GM19372 (cell line): Measurements from ENCODE around the gene NBDY.

Experiments used
- ATAC-seq: cut with Tn5 transposase; IDR thresholded peaks from one replicate; pipeline ENCODE4 v1.9.1; 2021; ENCODE audit warnings: mild to moderate bottlenecking, low read depth, moderate library complexity; ENCODE audit not compliant: unreplicated experiment

Gene NBDY

GRCh38 chrX:56784666-56785065, 55.6 kb downstream of the NBDY start:
- no peak for ATAC-seq

GRCh38 chrX:56785442-56785841, 56.4 kb downstream of the NBDY start:
- ATAC-seq = no peak

- ATAC-seq = no peak
Measured at GRCh38 chrX:56786889-56787733, 58.1 kb downstream of the NBDY start.

GRCh38 chrX:56787734-56788152, 58.7 kb downstream of the NBDY start:
- ATAC-seq = no peak

- ATAC-seq = no peak
Measured at GRCh38 chrX:56788229-56788628, 59.2 kb downstream of the NBDY start.

GRCh38 chrX:56788717-56789122, 59.7 kb downstream of the NBDY start:
- no peak for ATAC-seq

GRCh38 chrX:56789518-56790070, 60.6 kb downstream of the NBDY start:
- ATAC-seq = no peak

GRCh38 chrX:56790778-56791177, 61.7 kb downstream of the NBDY start:
- ATAC-seq = no peak

GRCh38 chrX:56791456-56791855, 62.4 kb downstream of the NBDY start:
- no peak for ATAC-seq

- ATAC-seq = no peak
Measured at GRCh38 chrX:56792270-56793111, 63.4 kb downstream of the NBDY start.

GRCh38 chrX:56793112-56793430, 64.0 kb downstream of the NBDY start:
- ATAC-seq = no peak

GRCh38 chrX:56793521-56794320, 64.7 kb downstream of the NBDY start:
- no peak for ATAC-seq

- no peak for ATAC-seq
Measured at GRCh38 chrX:56794404-56795230, 65.6 kb downstream of the NBDY start.

- ATAC-seq = no peak
Measured at GRCh38 chrX:56795309-56795868, 66.3 kb downstream of the NBDY start.

- no peak for ATAC-seq
Measured at GRCh38 chrX:56796641-56797395, 67.8 kb downstream of the NBDY start.

- no peak for ATAC-seq
Measured at GRCh38 chrX:56797574-56798338, 68.7 kb downstream of the NBDY start.

GRCh38 chrX:56798339-56798711, 69.3 kb downstream of the NBDY start:
- no peak for ATAC-seq
